Measurements from ENCODE around the gene IL17A.

- TF ChIP-seq CTCF (IDR thresholded peaks at IDR 0.05; ENCODE audit: insufficient read depth, low read length, poor library complexity, severe bottlenecking): no peak
- no peak for TF ChIP-seq EZH2phosphoT487 (conservative IDR thresholded peaks at IDR 0.05; ENCODE audit: low read length)
Measured at GRCh38 chr6:52186480-52186879, 305 bp downstream of the IL17A start.
